MM.1S (cell line): ENCODE measurements around the gene MEIS2.

ENCODE experiments used
- DNase-seq: peaks from one replicate; pipeline ENCODE4 v3.0.0-alpha.2; 2015
- H2AFZ ChIP-seq: fragments of 300-600 bp; sonication (generic); 2 replicates; pipeline ENCODE4 v1.6.0; 2016; ENCODE audit warnings: antibody characterized with exemption, low read length
- H3F3A ChIP-seq: fragments of 300-600 bp; sonication (generic); 2 replicates; pipeline ENCODE4 v1.6.1; 2016; ENCODE audit warnings: mild to moderate bottlenecking, antibody characterized with exemption, low read length, moderate library complexity, mixed read lengths; ENCODE audit not compliant: insufficient read depth
- H3K27ac ChIP-seq: fragments of 300-600 bp; sonication (generic); 2 replicates; pipeline ENCODE4 v1.5.1; 2016; ENCODE audit warnings: mild to moderate bottlenecking, low read length
- H3K27me3 ChIP-seq: fragments of 300-600 bp; sonication (generic); replicated peaks from 2 replicates; pipeline ENCODE4 v1.6.0; 2016; ENCODE audit warnings: low read length; ENCODE audit not compliant: insufficient read depth
- H3K36me3 ChIP-seq: fragments of 300-600 bp; sonication (generic); replicated peaks from 2 replicates; pipeline ENCODE4 v1.6.1; 2016; ENCODE audit warnings: mild to moderate bottlenecking, low read length, mixed read lengths; ENCODE audit not compliant: insufficient read depth
- H3K4me1 ChIP-seq: fragments of 300-600 bp; sonication (generic); 2 replicates; pipeline ENCODE4 v1.6.1; 2016; ENCODE audit warnings: low read length, mixed read lengths
- H3K4me2 ChIP-seq: fragments of 300-600 bp; sonication (generic); 2 replicates; pipeline ENCODE4 v1.6.0; 2016; ENCODE audit warnings: low read depth, low read length
- H3K4me3 ChIP-seq: fragments of 300-600 bp; sonication (generic); 2 replicates; pipeline ENCODE4 v1.5.1; 2016; ENCODE audit warnings: low read length, mixed read lengths
- H3K79me2 ChIP-seq: fragments of 300-600 bp; sonication (generic); 2 replicates; pipeline ENCODE4 v1.6.1; 2016; ENCODE audit warnings: mixed run types, low read length, mixed read lengths
- H3K9ac ChIP-seq: fragments of 300-600 bp; sonication (generic); 2 replicates; pipeline ENCODE4 v1.6.1; 2016; ENCODE audit warnings: low read length, mixed read lengths
- H3K9me2 ChIP-seq: fragments of 300-600 bp; sonication (generic); replicated peaks from 2 replicates; pipeline ENCODE4 v1.6.1; 2016; ENCODE audit warnings: mild to moderate bottlenecking, low read length, mixed read lengths; ENCODE audit not compliant: insufficient read depth
- H3K9me3 ChIP-seq: fragments of 300-600 bp; sonication (generic); replicated peaks from 2 replicates; pipeline ENCODE4 v1.6.1; 2016; ENCODE audit warnings: mild to moderate bottlenecking, low read length, mixed read lengths; ENCODE audit not compliant: insufficient read depth
- H4K20me1 ChIP-seq: fragments of 300-600 bp; sonication (generic); 2 replicates; pipeline ENCODE4 v1.6.1; 2016; ENCODE audit warnings: mild to moderate bottlenecking, low read length, moderate library complexity, mixed read lengths; ENCODE audit not compliant: insufficient read depth
- EZH2 ChIP-seq: fragments of 300-600 bp; sonication (generic); optimal IDR thresholded peaks from 2 replicates; pipeline ENCODE3; 2017; ENCODE audit warnings: low read depth, mild to moderate bottlenecking, antibody characterized with exemption, low read length, mixed read lengths
- EZH2phosphoT487 ChIP-seq: fragments of 300-600 bp; sonication (generic); IDR thresholded peaks from 2 replicates; pipeline ENCODE4 v1.6.1; 2018; ENCODE audit warnings: antibody characterized with exemption, low read length
- TF ChIP-seq, protein P1 (sequence below): fragments of 300-600 bp; sonication (generic); IDR thresholded peaks from 2 replicates; pipeline ENCODE4 v1.5.1; 2016; ENCODE audit warnings: antibody characterized with exemption, low read length, mixed read lengths

Gene MEIS2

DNA sequence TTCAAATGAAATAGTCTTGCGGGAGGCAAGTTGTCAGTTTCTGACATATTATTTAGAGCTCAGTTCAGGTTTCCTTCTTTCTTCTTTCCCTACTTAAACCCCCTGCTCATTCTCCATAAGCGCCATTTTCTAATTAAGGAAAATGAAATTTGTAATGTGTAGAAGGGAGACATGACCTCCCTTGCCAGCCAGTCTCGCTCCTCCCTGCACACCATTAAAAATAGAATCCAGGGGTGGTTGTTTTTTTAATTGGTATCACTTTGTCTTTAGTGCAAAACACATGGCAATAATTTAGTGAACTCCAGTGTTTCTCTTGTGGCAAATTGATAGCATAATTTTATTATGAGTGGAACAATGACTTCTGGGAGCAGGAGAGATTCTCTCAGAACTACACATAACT is 160.1 kb downstream of the MEIS2 start:
- Histone ChIP-seq H3K27me3 (no peaks in the 10 kb centered on the region), H3K9ac (no peak overlapping the region), H3K27ac (no peak overlapping the region), H3K4me3 (no peak overlapping the region), H2AFZ (no peak overlapping the region), H3K4me2 (no peak overlapping the region), H3K9me2 (no peaks in the 10 kb centered on the region), H3F3A (no peaks in the 10 kb centered on the region), H3K79me2 (no peaks in the 10 kb centered on the region), H3K9me3 (no peaks in the 10 kb centered on the region), H3K4me1 (no peaks in the 10 kb centered on the region), H3K36me3 (no peaks in the 10 kb centered on the region), H4K20me1 (no peaks in the 10 kb centered on the region)
- DNase-seq: no peak
- TF ChIP-seq EZH2 (no peak), EZH2phosphoT487 (no peak)
- TF ChIP-seq, protein P1, sequence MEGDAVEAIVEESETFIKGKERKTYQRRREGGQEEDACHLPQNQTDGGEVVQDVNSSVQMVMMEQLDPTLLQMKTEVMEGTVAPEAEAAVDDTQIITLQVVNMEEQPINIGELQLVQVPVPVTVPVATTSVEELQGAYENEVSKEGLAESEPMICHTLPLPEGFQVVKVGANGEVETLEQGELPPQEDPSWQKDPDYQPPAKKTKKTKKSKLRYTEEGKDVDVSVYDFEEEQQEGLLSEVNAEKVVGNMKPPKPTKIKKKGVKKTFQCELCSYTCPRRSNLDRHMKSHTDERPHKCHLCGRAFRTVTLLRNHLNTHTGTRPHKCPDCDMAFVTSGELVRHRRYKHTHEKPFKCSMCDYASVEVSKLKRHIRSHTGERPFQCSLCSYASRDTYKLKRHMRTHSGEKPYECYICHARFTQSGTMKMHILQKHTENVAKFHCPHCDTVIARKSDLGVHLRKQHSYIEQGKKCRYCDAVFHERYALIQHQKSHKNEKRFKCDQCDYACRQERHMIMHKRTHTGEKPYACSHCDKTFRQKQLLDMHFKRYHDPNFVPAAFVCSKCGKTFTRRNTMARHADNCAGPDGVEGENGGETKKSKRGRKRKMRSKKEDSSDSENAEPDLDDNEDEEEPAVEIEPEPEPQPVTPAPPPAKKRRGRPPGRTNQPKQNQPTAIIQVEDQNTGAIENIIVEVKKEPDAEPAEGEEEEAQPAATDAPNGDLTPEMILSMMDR: no peak

DNA sequence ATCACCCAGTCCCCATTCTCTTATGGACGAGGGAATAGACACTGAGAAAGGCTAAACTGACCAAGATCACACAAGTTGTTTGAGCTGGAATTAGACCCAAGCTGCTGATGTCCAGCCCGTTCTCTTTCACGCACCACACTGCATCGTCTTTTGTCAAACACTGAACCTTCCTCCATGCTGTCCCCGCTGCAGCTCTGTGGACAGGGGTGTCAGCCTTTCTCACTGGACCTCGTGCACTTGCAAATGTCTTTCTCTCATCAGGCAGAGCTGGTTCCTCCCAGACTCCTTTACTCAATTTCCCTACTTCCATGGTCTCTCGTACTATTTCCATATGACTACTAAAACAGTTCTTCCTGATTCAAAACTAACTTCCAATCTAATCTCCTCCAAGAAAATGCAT is 161.6 kb downstream of the MEIS2 start:
- Histone ChIP-seq H3K27ac (no peak overlapping the region), H3K4me1 (no peaks in the 10 kb centered on the region), H4K20me1 (no peaks in the 10 kb centered on the region), H2AFZ (no peak overlapping the region), H3K9me3 (no peaks in the 10 kb centered on the region), H3K27me3 (no peaks in the 10 kb centered on the region), H3K9me2 (no peaks in the 10 kb centered on the region), H3K36me3 (no peaks in the 10 kb centered on the region), H3F3A (no peaks in the 10 kb centered on the region), H3K4me2 (no peak overlapping the region), H3K4me3 (no peak overlapping the region), H3K9ac (no peak overlapping the region), H3K79me2 (no peaks in the 10 kb centered on the region)
- DNase-seq: no peak
- TF ChIP-seq EZH2 (no peak), EZH2phosphoT487 (no peak)
- TF ChIP-seq, protein P1: no peak

DNA sequence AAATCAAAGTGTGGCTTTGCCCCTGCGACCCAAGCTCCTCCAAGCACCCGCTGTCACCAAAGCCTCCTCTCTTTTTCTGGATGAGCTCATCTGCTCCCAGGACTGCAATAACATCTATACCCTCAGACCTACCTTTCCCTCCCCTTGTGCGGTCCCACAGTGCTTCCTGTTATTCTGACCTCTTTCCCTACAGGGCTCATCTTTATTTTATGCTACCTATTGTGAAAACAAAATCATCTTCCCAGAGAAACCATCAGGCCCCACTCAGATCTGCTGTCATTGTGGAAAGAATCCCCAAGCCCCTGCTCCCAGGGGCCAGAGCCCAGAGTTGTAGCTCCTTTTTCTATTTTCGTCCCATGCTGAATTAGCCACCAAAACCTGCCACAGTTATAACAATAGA is 162.2 kb downstream of the MEIS2 start:
- Histone ChIP-seq H3K9me2 (no peaks in the 10 kb centered on the region), H4K20me1 (no peaks in the 10 kb centered on the region), H3K9ac (no peak overlapping the region), H3K9me3 (no peaks in the 10 kb centered on the region), H2AFZ (no peak overlapping the region), H3K36me3 (no peaks in the 10 kb centered on the region), H3K4me3 (no peak overlapping the region), H3K4me2 (no peak overlapping the region), H3F3A (no peaks in the 10 kb centered on the region), H3K27ac (no peak overlapping the region), H3K4me1 (no peaks in the 10 kb centered on the region), H3K27me3 (no peaks in the 10 kb centered on the region), H3K79me2 (no peaks in the 10 kb centered on the region)
- DNase-seq: no peak
- TF ChIP-seq EZH2: no peak
- TF ChIP-seq, protein P1: no peak
- TF ChIP-seq EZH2phosphoT487: no peak

DNA sequence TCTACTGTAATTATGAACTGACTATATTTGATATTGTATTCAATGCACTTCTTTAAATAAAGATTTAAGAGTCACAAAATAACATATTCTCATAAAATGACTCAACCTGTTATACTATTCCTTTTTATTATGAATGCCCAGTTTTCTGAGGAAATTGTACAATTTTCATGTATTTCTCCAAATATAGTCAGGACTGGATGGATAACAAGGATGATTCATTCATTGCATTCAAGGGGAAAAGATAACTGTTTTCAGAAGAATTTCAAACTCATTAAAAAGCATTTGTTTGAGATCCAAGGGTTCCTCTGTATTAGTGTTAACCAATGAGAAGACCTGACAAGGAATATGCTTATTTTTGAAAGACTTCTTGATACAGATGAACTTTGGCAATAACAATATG is 163.7 kb downstream of the MEIS2 start:
- Histone ChIP-seq H3F3A (no peaks in the 10 kb centered on the region), H3K27ac (no peak overlapping the region), H2AFZ (no peak overlapping the region), H3K9ac (no peak overlapping the region), H3K27me3 (no peaks in the 10 kb centered on the region), H4K20me1 (no peaks in the 10 kb centered on the region), H3K4me3 (no peak overlapping the region), H3K4me2 (no peak overlapping the region), H3K4me1 (no peaks in the 10 kb centered on the region), H3K9me3 (no peaks in the 10 kb centered on the region), H3K9me2 (no peaks in the 10 kb centered on the region), H3K36me3 (no peaks in the 10 kb centered on the region), H3K79me2 (no peaks in the 10 kb centered on the region)
- DNase-seq: no peak
- TF ChIP-seq EZH2: no peak
- TF ChIP-seq, protein P1: no peak
- no peak for TF ChIP-seq EZH2phosphoT487
